Thoracic aorta (tissue), 2 donors: ENCODE results near the gene MKS1. TPM values are rescaled to one million over a fixed set of nuclear protein-coding genes. Genes with fewer than 3 reads are reported as not detected.

Experiments used
- ATAC-seq: fragments of 150-250 bp; one replicate; pipeline ENCODE4 v1.8.0; 2017; ENCODE audit warnings: low read depth; ENCODE audit not compliant: insufficient number of reproducible peaks, low FRiP score
- DNase-seq: peaks from one replicate; pipeline ENCODE4 v3.0.0-alpha.2; 2020; ENCODE audit warnings: low spot score
- H3K27ac ChIP-seq, 2 donors: fragments of 200-600 bp; sonication (generic); 1 replicate in 1 of 2; 2 replicates in 1 of 2; pipeline ENCODE4 v1.5.1; 2016; ENCODE audit warnings: mild to moderate bottlenecking in 2 of 2, moderate library complexity in 2 of 2
- H3K27me3 ChIP-seq: fragments of 200-600 bp; sonication (generic); replicated peaks from 2 replicates; pipeline ENCODE4 v1.6.0; 2016; ENCODE audit warnings: mild to moderate bottlenecking; ENCODE audit not compliant: insufficient read depth
- H3K36me3 ChIP-seq: fragments of 200-600 bp; sonication (generic); one replicate; pipeline ENCODE4 v1.5.1; 2016
- H3K4me1 ChIP-seq, 2 donors: fragments of 200-600 bp; sonication (generic); 1 replicate in 1 of 2; 2 replicates in 1 of 2; pipeline versions ENCODE4 v1.5.1 to v1.6.0; 2016; ENCODE audit warnings: low read depth in 2 of 2, mild to moderate bottlenecking in 1 of 2; ENCODE audit not compliant: control insufficient read depth in 1 of 2
- H3K4me3 ChIP-seq: fragments of 200-600 bp; sonication (generic); 2 replicates; pipeline ENCODE4 v1.5.1; 2016; ENCODE audit warnings: mild to moderate bottlenecking
- H3K9me3 ChIP-seq: fragments of 200-600 bp; sonication (generic); 2 replicates; pipeline ENCODE4 v1.5.1; 2016
- total RNA-seq, 2 donors: library from RNA; depleted of rRNA; stranded (reverse); fragments of >200 nt; gene quantifications; one replicate each; pipeline versions ENCODE4 v1.1.0 to v1.2.3, GENCODE V29; 2016
- TF ChIP-seq, protein P1 (sequence below): fragments of 200-600 bp; sonication (generic); IDR thresholded peaks from one replicate; pipeline ENCODE4 v1.5.1; 2019; ENCODE audit warnings: antibody characterized with exemption

MKS1 gene
- total RNA-seq, 2 donors from 2014 or later = 10.5 to 10.8 TPM

DNA sequence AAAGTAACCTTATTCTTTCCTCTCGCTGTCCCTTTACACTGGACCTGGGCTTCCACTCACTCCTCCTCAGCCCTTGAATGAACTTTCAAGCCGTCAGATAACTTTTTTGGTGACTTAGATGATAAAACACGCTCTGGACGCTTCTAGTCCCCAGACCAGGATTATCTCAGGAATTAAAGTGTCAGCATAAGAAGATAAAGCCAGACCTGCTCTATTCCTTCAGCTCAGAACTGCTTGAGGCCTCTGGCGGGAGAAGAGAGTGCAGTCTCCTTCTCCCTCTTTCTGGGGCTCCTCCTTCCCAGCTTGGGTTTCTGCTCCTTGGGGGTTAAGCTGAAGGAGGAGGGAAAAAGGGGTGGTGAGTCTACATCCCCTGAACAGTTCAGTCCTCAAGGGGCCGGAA lies 25.9 kb upstream of the MKS1 start:
- H3K4me3 ChIP-seq = no peak overlapping the region
- no peak overlapping the region for H3K27ac ChIP-seq
- H3K27me3 ChIP-seq = no peaks in the 10 kb centered on the region
- no peaks in the 10 kb centered on the region for H3K9me3 ChIP-seq
- peaks cover 3 to 10% of the 10 kb centered on the region in 2 donors for H3K4me1 ChIP-seq
- TF ChIP-seq, protein P1, sequence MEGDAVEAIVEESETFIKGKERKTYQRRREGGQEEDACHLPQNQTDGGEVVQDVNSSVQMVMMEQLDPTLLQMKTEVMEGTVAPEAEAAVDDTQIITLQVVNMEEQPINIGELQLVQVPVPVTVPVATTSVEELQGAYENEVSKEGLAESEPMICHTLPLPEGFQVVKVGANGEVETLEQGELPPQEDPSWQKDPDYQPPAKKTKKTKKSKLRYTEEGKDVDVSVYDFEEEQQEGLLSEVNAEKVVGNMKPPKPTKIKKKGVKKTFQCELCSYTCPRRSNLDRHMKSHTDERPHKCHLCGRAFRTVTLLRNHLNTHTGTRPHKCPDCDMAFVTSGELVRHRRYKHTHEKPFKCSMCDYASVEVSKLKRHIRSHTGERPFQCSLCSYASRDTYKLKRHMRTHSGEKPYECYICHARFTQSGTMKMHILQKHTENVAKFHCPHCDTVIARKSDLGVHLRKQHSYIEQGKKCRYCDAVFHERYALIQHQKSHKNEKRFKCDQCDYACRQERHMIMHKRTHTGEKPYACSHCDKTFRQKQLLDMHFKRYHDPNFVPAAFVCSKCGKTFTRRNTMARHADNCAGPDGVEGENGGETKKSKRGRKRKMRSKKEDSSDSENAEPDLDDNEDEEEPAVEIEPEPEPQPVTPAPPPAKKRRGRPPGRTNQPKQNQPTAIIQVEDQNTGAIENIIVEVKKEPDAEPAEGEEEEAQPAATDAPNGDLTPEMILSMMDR = no peak
- no peak for ATAC-seq
- no peak for DNase-seq
- no peaks in the 10 kb centered on the region for H3K36me3 ChIP-seq

DNA sequence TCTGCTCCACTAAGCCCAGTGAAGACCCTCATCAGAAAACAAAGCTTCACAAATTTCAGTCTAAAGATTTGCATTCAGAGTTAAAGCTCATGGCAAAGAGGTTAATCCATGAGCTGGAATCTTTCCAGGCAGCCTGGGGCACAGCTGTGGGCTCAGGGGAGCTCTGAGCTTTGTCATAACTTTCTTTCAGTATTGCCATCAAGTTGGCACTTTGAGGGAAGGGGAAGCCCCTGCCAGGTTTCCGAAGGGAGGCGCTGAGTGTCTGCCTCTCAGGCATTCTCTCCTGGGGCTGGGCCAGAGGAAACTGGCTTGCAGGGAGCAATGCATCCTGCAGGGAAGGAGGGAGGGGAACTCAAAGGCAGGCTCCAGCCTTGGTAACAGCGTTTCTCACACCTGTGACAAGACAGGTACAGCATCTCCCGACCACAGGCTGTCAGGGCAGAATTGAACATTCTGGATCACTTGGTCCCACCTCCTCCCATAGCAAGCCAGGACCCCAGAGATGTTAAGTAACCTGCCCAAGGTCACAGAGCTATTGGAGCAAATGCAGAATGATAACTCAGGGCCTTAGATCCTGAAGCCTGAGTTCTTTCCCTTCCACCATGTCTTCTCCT lies 23.2 kb upstream of the MKS1 start:
- TF ChIP-seq, protein P1 = no peak
- no peaks in the 10 kb centered on the region for H3K4me1 ChIP-seq
- H3K4me3 ChIP-seq = no peak overlapping the region
- no peak overlapping the region for H3K27ac ChIP-seq
- no peaks in the 10 kb centered on the region for H3K27me3 ChIP-seq
- DNase-seq = no peak
- no peak for ATAC-seq
- no peaks in the 10 kb centered on the region for H3K9me3 ChIP-seq
- no peaks in the 10 kb centered on the region for H3K36me3 ChIP-seq

DNA sequence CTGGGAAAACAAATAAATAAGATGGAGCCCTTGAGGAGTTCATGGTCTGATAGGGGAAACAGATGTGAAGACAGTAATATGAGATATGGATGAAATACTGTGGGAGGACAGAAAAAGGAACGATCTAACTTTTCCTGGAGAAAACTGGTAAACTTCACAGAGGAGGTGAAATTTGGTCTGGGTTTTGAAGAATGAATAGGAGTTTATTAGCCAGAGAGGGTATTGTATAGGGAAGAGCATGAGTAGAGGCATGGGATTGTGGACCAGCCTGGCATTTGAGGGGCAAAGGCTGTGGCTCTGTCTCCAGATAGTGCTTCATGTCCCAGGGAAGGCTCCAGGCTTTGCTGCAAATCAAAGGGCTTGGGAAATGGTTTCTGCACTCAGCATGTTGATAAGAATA lies 20.9 kb upstream of the MKS1 start:
- Histone ChIP-seq H3K4me3 (no peak overlapping the region), H3K9me3 (no peaks in the 10 kb centered on the region), H3K27me3 (no peaks in the 10 kb centered on the region), H3K27ac (no peak overlapping the region), H3K36me3 (no peaks in the 10 kb centered on the region), H3K4me1 (no peaks in the 10 kb centered on the region)
- TF ChIP-seq, protein P1 = no peak
- ATAC-seq (no peak), DNase-seq (no peak)

DNA sequence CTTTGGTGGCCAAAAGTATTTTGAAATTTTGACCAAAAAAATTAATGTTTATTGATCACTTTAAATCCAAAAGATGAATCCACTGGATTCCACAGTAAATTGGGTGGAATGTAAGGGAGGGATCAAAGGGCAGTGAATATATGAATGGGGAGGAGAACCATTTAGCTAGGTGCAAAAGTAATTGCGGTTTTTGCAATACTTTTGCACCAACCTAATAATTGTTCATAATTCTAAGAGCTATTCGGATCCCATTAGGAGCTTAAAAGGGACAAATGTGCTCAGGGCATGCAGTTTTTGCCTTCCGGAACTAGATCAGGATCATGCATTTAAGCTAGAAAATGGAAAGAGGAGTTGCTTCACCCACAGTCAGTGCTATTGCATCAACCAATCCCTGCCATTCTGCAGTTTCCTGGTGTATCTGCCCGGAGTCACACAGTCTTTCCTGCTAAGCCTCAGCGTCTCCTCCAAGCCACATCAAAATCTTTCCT lies 19.1 kb upstream of the MKS1 start, which contains the start of gene LPO:
LPO (plus strand) TSS at position 438 of the 488 bp plus-strand sequence. CDS start 4,396 bp downstream, outside the sequence.
- TF ChIP-seq, protein P1 = no peak
- ATAC-seq = no peak
- H3K27me3 ChIP-seq = no peaks in the 10 kb centered on the region

DNA sequence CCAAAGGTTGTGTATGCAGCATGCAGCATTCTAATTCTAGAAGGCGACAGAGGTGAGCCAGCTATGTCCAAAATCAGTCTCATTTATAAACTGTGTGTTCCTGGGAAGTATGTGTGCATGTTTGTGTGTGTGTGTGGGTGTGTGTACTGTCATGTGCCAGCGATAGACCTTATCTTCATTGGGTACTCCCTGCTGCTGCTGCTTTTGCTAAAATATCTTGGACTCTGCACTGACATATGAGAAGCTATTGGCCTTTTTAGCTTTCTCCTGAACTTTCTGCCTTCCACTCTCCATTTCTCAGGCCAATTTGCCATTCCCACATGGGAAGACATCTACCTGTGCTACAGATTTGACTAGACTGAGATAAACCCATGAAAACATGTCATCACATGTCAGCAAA lies 17.3 kb upstream of the MKS1 start:
- Histone ChIP-seq H3K27ac (no peak overlapping the region), H3K4me3 (no peak overlapping the region), H3K36me3 (no peaks in the 10 kb centered on the region), H3K4me1 (no peaks in the 10 kb centered on the region), H3K9me3 (no peaks in the 10 kb centered on the region), H3K27me3 (no peaks in the 10 kb centered on the region)
- ATAC-seq (no peak), DNase-seq (no peak)
- TF ChIP-seq, protein P1 = no peak

More for the DNA sequence above, 19.1 kb upstream of the MKS1 start, which contains the start of gene LPO:
- Histone ChIP-seq H3K36me3 (no peaks in the 10 kb centered on the region), H3K4me3 (no peak within 1 kb of the TSS), H3K4me1 (no peaks in the 10 kb centered on the region), H3K27ac (no peak within 1 kb of the TSS), H3K9me3 (no peaks in the 10 kb centered on the region)
- DNase-seq = no peak
